Measurements from ENCODE around the gene PDZD2. TPM values are rescaled to one million over a fixed set of nuclear protein-coding genes. Genes with fewer than 3 reads are reported as not detected.
A peak's percentile ranks its signal among the peaks of the same experiment; 100 is the strongest.
"Not testable (repeated sequence)": the region's sequence is repeated elsewhere in the genome, so short reads cannot be mapped to it uniquely, and the experiment has no call there.

Gene PDZD2
- total and polyA plus RNA-seq, 9 donors = 4.6 to 12.6 (median 7.9) TPM

GRCh38 chr5:32066448-32066847 lies 427.5 kb downstream of the PDZD2 start:
- no peaks in the 10 kb centered on the region for H3K36me3 ChIP-seq (ENCODE audit: control insufficient read depth, insufficient read depth, low read length)
- DNase-seq = no peak
- 37% methylated on average over 2 of the region's 5 CpGs for WGBS (ENCODE audit: insufficient coverage)

GRCh38 chr5:32067774-32068470 lies 429.0 kb downstream of the PDZD2 start:
- H3K27me3 ChIP-seq (ENCODE audit: control insufficient read depth, insufficient read depth, low read length) = no peaks in the 10 kb centered on the region
- no peak overlapping the region for H3K4me3 ChIP-seq (ENCODE audit: low read length)
- H3K36me3 ChIP-seq (ENCODE audit: control insufficient read depth, insufficient read depth, low read length) = no peaks in the 10 kb centered on the region
- no peak for DNase-seq
- no peaks in the 10 kb centered on the region for H3K4me1 ChIP-seq (ENCODE audit: control insufficient read depth, insufficient read depth, low read length)
- 92% methylated on average over 2 of the region's 5 CpGs for WGBS (ENCODE audit: insufficient coverage)
- H3K9me3 ChIP-seq (replicated peaks; ENCODE audit: control insufficient read depth, low read depth, low read length) = no peaks in the 10 kb centered on the region
- no peak overlapping the region for H3K27ac ChIP-seq (ENCODE audit: low read length)

More at GRCh38 chr5:32066448-32066847, 427.5 kb downstream of the PDZD2 start:
- H3K4me3 ChIP-seq (ENCODE audit: low read length) = no peak overlapping the region
- no peaks in the 10 kb centered on the region for H3K27me3 ChIP-seq (ENCODE audit: control insufficient read depth, insufficient read depth, low read length)
- no peaks in the 10 kb centered on the region for H3K4me1 ChIP-seq (ENCODE audit: control insufficient read depth, insufficient read depth, low read length)
- H3K27ac ChIP-seq (ENCODE audit: low read length) = no peak overlapping the region
- H3K9me3 ChIP-seq (replicated peaks; ENCODE audit: control insufficient read depth, low read depth, low read length) = no peaks in the 10 kb centered on the region

DNA sequence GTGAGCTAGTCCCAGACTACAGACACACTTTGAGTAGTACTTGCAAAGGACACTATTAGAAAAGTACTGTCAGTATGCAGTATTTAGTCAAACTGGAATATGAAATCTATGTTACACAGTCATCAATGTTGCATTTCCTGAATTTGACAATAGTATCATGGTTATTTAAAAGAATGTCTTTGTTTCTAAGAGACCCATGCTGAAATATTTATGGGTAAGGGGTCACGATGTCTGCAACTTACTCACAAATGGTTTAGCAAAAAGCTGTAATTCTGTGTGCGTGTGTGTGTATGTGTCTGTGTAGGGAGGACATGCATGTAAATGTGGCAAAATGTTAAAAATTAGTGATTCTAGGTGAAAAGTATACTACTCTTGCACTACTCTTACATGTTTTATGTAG lies 429.6 kb downstream of the PDZD2 start:
- H3K9me3 ChIP-seq (replicated peaks; ENCODE audit: control insufficient read depth, low read depth, low read length) = no peaks in the 10 kb centered on the region
- no peak overlapping the region for H3K4me3 ChIP-seq (ENCODE audit: low read length)
- no peaks in the 10 kb centered on the region for H3K4me1 ChIP-seq (ENCODE audit: control insufficient read depth, insufficient read depth, low read length)
- WGBS (ENCODE audit: insufficient coverage) = 100% methylated on average over 1 of the region's 2 CpGs
- no peaks in the 10 kb centered on the region for H3K27me3 ChIP-seq (ENCODE audit: control insufficient read depth, insufficient read depth, low read length)
- DNase-seq = no peak
- no peak overlapping the region for H3K27ac ChIP-seq (ENCODE audit: low read length)
- H3K36me3 ChIP-seq (ENCODE audit: control insufficient read depth, insufficient read depth, low read length) = no peaks in the 10 kb centered on the region

GRCh38 chr5:32069396-32069795 lies 430.5 kb downstream of the PDZD2 start:
- Histone ChIP-seq H3K9me3 (replicated peaks; ENCODE audit: control insufficient read depth, low read depth, low read length) (no peaks in the 10 kb centered on the region), H3K27ac (ENCODE audit: low read length) (no peak overlapping the region), H3K27me3 (ENCODE audit: control insufficient read depth, insufficient read depth, low read length) (no peaks in the 10 kb centered on the region), H3K36me3 (ENCODE audit: control insufficient read depth, insufficient read depth, low read length) (peaks cover 8% of the 10 kb centered on the region), H3K4me3 (ENCODE audit: low read length) (no peak overlapping the region), H3K4me1 (ENCODE audit: control insufficient read depth, insufficient read depth, low read length) (no peaks in the 10 kb centered on the region)
- DNase-seq = no peak
- 100% methylated on average over 2 of the region's 3 CpGs for WGBS (ENCODE audit: insufficient coverage)

- H3K36me3 ChIP-seq (ENCODE audit: control insufficient read depth, insufficient read depth, low read length) = peaks cover 9% of the 10 kb centered on the region
- H3K4me3 ChIP-seq (ENCODE audit: low read length) = no peak overlapping the region
- H3K27me3 ChIP-seq (ENCODE audit: control insufficient read depth, insufficient read depth, low read length) = no peaks in the 10 kb centered on the region
- H3K9me3 ChIP-seq (replicated peaks; ENCODE audit: control insufficient read depth, low read depth, low read length) = no peaks in the 10 kb centered on the region
- 90% methylated on average over 4 of the region's 7 CpGs for WGBS (ENCODE audit: insufficient coverage)
- H3K4me1 ChIP-seq (ENCODE audit: control insufficient read depth, insufficient read depth, low read length) = no peaks in the 10 kb centered on the region
- no peak overlapping the region for H3K27ac ChIP-seq (ENCODE audit: low read length)
- no peak for DNase-seq
Measured at GRCh38 chr5:32071351-32071944, 432.5 kb downstream of the PDZD2 start.

DNA sequence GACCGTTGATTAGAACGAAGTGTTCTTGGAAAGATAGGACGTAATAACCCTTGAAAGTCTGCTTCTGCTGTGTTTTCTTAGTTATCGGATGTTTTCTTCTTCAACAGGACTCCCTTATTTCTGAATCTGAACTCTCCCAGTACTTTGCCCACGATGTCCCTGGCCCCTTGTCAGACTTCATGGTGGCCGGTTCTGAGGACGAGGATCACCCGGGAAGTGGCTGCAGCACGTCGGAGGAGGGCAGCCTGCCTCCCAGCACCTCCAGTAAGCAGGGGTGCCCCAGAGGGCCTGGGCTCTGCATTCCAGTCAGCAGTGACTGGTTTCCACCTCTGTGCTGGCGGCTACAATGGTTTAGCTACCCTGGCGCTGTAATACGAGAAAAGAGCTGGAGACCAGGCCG lies 433.1 kb downstream of the PDZD2 start:
- no peak for DNase-seq
- Histone ChIP-seq H3K4me1 (ENCODE audit: control insufficient read depth, insufficient read depth, low read length) (no peaks in the 10 kb centered on the region), H3K36me3 (ENCODE audit: control insufficient read depth, insufficient read depth, low read length) (peaks cover 9% of the 10 kb centered on the region), H3K4me3 (ENCODE audit: low read length) (no peak overlapping the region), H3K27ac (ENCODE audit: low read length) (no peak overlapping the region), H3K27me3 (ENCODE audit: control insufficient read depth, insufficient read depth, low read length) (no peaks in the 10 kb centered on the region), H3K9me3 (replicated peaks; ENCODE audit: control insufficient read depth, low read depth, low read length) (no peaks in the 10 kb centered on the region)
- 93% methylated on average over 10 of the region's 14 CpGs for WGBS (ENCODE audit: insufficient coverage)

DNA sequence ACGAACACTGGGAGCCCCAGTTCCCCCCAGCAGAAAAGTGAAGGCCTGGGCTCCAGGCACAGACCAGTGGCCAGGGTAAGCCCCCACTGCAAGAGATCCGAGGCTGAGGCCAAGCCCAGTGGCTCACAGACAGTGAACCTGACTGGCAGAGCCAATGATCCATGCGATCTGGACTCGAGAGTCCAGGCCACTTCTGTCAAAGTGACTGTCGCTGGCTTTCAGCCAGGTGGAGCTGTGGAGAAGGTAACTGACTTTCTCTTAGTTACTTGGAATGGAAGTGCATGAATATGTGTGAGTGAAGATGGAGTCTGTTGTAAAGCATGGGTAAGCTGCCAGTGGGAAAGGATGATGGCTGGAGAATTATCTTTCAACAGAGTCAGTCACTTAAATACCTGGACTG lies 435.5 kb downstream of the PDZD2 start:
- no peaks in the 10 kb centered on the region for H3K27me3 ChIP-seq (ENCODE audit: control insufficient read depth, insufficient read depth, low read length)
- H3K4me3 ChIP-seq (ENCODE audit: low read length) = no peak overlapping the region
- no peak for DNase-seq
- H3K4me1 ChIP-seq (ENCODE audit: control insufficient read depth, insufficient read depth, low read length) = no peaks in the 10 kb centered on the region
- no peak overlapping the region for H3K27ac ChIP-seq (ENCODE audit: low read length)
- peaks cover 9% of the 10 kb centered on the region for H3K36me3 ChIP-seq (ENCODE audit: control insufficient read depth, insufficient read depth, low read length)
- H3K9me3 ChIP-seq (replicated peaks; ENCODE audit: control insufficient read depth, low read depth, low read length) = no peaks in the 10 kb centered on the region
- 77% methylated on average over 5 of the region's 5 CpGs for WGBS (ENCODE audit: insufficient coverage)

DNA sequence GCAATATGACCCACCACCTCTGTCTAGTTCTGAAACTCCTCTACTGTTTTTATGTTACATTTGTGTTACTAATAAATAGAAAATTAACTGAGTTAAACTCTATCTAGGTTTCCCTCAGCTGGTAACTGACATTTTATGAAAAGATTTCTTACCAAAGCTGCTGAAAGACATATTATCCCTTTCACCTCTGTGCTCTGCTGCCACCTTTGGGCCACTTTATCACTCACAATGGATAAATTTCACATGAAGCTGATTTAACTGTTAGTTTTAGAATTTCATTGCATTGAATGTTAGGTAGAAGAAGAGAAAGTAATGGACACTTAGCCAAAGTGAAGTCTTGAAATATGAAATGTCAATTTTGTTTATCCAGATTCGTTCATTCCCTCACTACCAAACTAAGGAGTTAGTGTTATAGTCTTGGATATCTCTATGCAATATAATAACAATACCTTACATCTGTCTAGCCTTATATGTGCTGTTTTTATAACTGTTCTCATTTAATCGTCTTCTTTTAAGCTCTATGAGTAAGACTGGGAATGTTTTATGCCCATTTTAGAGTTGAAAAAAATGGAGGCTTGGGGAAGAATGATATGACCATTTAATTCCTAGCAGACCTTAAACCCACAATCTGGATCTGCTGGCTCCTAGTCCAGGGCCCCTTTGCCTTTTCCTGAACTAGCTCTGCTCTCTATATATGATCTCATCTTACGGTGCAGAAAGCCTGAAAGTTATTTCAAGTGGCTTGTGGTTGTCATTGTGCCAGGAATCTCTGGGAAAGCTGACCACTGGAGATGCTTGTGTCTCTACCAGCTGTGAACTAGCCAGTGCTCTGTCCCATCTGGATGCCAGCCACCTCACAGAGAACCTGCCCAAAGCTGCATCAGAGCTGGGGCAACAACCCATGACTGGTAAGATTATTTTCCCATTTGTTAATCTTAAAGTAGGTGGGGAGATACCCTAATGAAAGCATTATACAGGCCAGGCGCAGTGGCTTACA lies 438.1 kb downstream of the PDZD2 start:
- Histone ChIP-seq H3K4me3 (ENCODE audit: low read length) (no peak overlapping the region), H3K27me3 (ENCODE audit: control insufficient read depth, insufficient read depth, low read length) (no peaks in the 10 kb centered on the region), H3K36me3 (ENCODE audit: control insufficient read depth, insufficient read depth, low read length) (peaks cover 11% of the 10 kb centered on the region), H3K27ac (ENCODE audit: low read length) (no peak overlapping the region), H3K4me1 (ENCODE audit: control insufficient read depth, insufficient read depth, low read length) (no peaks in the 10 kb centered on the region), H3K9me3 (replicated peaks; ENCODE audit: control insufficient read depth, low read depth, low read length) (no peaks in the 10 kb centered on the region)
- no CpG with 5 or more reads among the region's 4 CpGs for WGBS (ENCODE audit: insufficient coverage)
- peak; percentile 80 for DNase-seq

- H3K4me1 ChIP-seq (ENCODE audit: control insufficient read depth, insufficient read depth, low read length); H3K4me3 ChIP-seq (ENCODE audit: low read length); H3K9me3 ChIP-seq (replicated peaks; ENCODE audit: control insufficient read depth, low read depth, low read length); H3K27ac ChIP-seq (ENCODE audit: low read length); H3K36me3 ChIP-seq (ENCODE audit: control insufficient read depth, insufficient read depth, low read length); H3K27me3 ChIP-seq (ENCODE audit: control insufficient read depth, insufficient read depth, low read length); DNase-seq: not testable (repeated sequence)
- WGBS (ENCODE audit: insufficient coverage) = 83% methylated on average over 2 of the region's 6 CpGs
Measured at GRCh38 chr5:32078855-32079254, 439.9 kb downstream of the PDZD2 start.

DNA sequence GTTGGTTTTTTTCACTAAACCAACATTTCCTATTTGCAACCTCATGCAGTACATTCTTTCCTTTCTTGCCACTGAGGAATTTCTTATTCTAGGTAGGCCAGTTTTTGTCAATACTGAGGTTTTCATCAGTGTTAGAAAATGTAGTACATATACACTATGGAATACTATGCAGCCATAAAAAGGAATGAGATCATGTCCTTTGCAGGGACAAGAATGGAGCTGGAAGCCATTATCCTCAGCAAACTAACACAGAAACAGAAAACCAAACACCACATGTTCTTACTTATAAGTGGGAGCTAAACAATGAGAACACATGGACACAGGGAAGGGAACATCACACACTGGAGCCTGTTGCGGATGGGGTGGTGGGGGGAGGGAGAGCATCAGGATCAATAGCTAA lies 441.6 kb downstream of the PDZD2 start:
- H3K27ac ChIP-seq (ENCODE audit: low read length); H3K4me1 ChIP-seq (ENCODE audit: control insufficient read depth, insufficient read depth, low read length); H3K9me3 ChIP-seq (replicated peaks; ENCODE audit: control insufficient read depth, low read depth, low read length); H3K36me3 ChIP-seq (ENCODE audit: control insufficient read depth, insufficient read depth, low read length); H3K4me3 ChIP-seq (ENCODE audit: low read length); H3K27me3 ChIP-seq (ENCODE audit: control insufficient read depth, insufficient read depth, low read length); DNase-seq: not testable (repeated sequence)
- WGBS (ENCODE audit: insufficient coverage) = no CpG with 5 or more reads among the region's 1 CpG
